Endothelial cell of umbilical vein (primary cell): ENCODE results near the gene IQCE.

Experiments
- CTCF ChIP-seq, 2 donors: IDR thresholded peaks; 1 replicate in 1 of 2; 2 replicates in 1 of 2; pipeline ENCODE4 v1.5.1; 2011; ENCODE audit warnings: low read length in 2 of 2, mild to moderate bottlenecking in 2 of 2, moderate library complexity in 2 of 2, control low read depth in 1 of 2, inconsistent platforms in 1 of 2, low read depth in 1 of 2; ENCODE audit not compliant: insufficient read depth in 1 of 2; ENCODE audit errors: extremely low read depth in 1 of 2
- EZH2 ChIP-seq: IDR thresholded peaks from 2 replicates; pipeline ENCODE4 v1.6.1; 2012; ENCODE audit warnings: borderline replicate concordance, low read depth, mild to moderate bottlenecking, moderate library complexity, low read length, inconsistent platforms; ENCODE audit not compliant: severe bottlenecking
- GATA2 ChIP-seq: IDR thresholded peaks from 2 replicates; pipeline ENCODE4 v1.7.0; 2011; ENCODE audit warnings: low read depth, mild to moderate bottlenecking, moderate library complexity, mixed read lengths, low read length; ENCODE audit not compliant: insufficient read length, insufficient read depth
- JUN ChIP-seq: IDR thresholded peaks from 2 replicates; pipeline ENCODE4 v1.6.1; 2011; ENCODE audit warnings: borderline replicate concordance, low read depth; ENCODE audit not compliant: insufficient read length, insufficient read depth
- MAX ChIP-seq: IDR thresholded peaks from 2 replicates; pipeline ENCODE4 v1.6.1; 2011; ENCODE audit not compliant: insufficient read depth, insufficient read length
- MYC ChIP-seq: IDR thresholded peaks from one replicate; pipeline ENCODE4 v1.6.1; 2011; ENCODE audit warnings: mild to moderate bottlenecking, low read depth, low read length
- POLR2A ChIP-seq: IDR thresholded peaks from 2 replicates; pipeline ENCODE4 v1.6.1; 2012; ENCODE audit warnings: low read depth, mild to moderate bottlenecking, control low read depth, low read length
- POLR2AphosphoS5 ChIP-seq: IDR thresholded peaks from 2 replicates; pipeline ENCODE4 v1.6.1; 2012; ENCODE audit warnings: low read depth, mild to moderate bottlenecking, control low read depth, low read length, moderate library complexity; ENCODE audit not compliant: insufficient read depth

- TF ChIP-seq CTCF (IDR thresholded peaks at IDR 0.05; ENCODE audit: extremely low read depth in 1 of 2, insufficient read depth in 1 of 2, low read depth in 1 of 2, low read length in 2 of 2) = no peak
- no peak for TF ChIP-seq POLR2A
- no peak for TF ChIP-seq EZH2
- TF ChIP-seq MAX = no peak
- no peak for TF ChIP-seq POLR2AphosphoS5
- TF ChIP-seq MYC = no peak
- no peak for TF ChIP-seq JUN
- TF ChIP-seq GATA2 = no peak
Observed at GRCh38 chr7:2634267-2635145, 75.7 kb downstream of the IQCE start.
